Neural cell (in vitro differentiated cells): Measurements from ENCODE around the gene STAP2. TPM values are rescaled to one million over a fixed set of nuclear protein-coding genes. Genes with fewer than 3 reads are reported as not detected.

Source experiments
- H2AFZ ChIP-seq: fragments of 200-600, 300-800 bp; sonication (generic), shearing (Covaris generic); 2 replicates; pipeline ENCODE4 v1.6.0; 2014; ENCODE audit warnings: low read depth, mild to moderate bottlenecking, antibody characterized with exemption, low read length, moderate library complexity
- H3F3A ChIP-seq: fragments of 200-600 bp; shearing (Covaris generic); 2 replicates; pipeline ENCODE4 v1.6.1; 2016; ENCODE audit warnings: mild to moderate bottlenecking, moderate library complexity, mixed read lengths, antibody characterized with exemption, low read length; ENCODE audit not compliant: insufficient read depth, poor library complexity, severe bottlenecking
- H3K27ac ChIP-seq: fragments of 200-600, 300-800 bp; sonication (generic), shearing (Covaris generic); 2 replicates; pipeline ENCODE4 v1.5.1; 2014; ENCODE audit warnings: mild to moderate bottlenecking, low read length, moderate library complexity
- H3K27me3 ChIP-seq: fragments of 300-800, 200-600 bp; sonication (generic), shearing (Covaris generic); 2 replicates; pipeline ENCODE4 v1.6.0; 2014; ENCODE audit warnings: mild to moderate bottlenecking, low read depth, low read length, moderate library complexity; ENCODE audit not compliant: insufficient read depth
- H3K36me3 ChIP-seq: fragments of 300-800, 200-600 bp; sonication (generic), shearing (Covaris generic); 2 replicates; pipeline ENCODE4 v1.5.1; 2014; ENCODE audit warnings: mild to moderate bottlenecking, antibody characterized with exemption, low read length, moderate library complexity; ENCODE audit not compliant: insufficient read depth
- H3K4me2 ChIP-seq: fragments of 300-800, 200-600 bp; sonication (generic), shearing (Covaris generic); 2 replicates; pipeline ENCODE4 v1.6.0; 2014; ENCODE audit warnings: mild to moderate bottlenecking, low read length
- H3K4me3 ChIP-seq: fragments of 300-800, 200-600 bp; sonication (generic), shearing (Covaris generic); 2 replicates; pipeline ENCODE4 v1.5.1; 2014; ENCODE audit warnings: mild to moderate bottlenecking, low read length, moderate library complexity
- H3K79me2 ChIP-seq: fragments of 200-600 bp; shearing (Covaris generic); replicated peaks from 2 replicates; pipeline ENCODE4 v1.6.0; 2014; ENCODE audit warnings: mild to moderate bottlenecking, low read length, moderate library complexity; ENCODE audit not compliant: insufficient read depth
- H3K9ac ChIP-seq: fragments of 300-800, 200-600 bp; sonication (generic), shearing (Covaris generic); 2 replicates; pipeline ENCODE4 v1.6.1; 2016; ENCODE audit warnings: mild to moderate bottlenecking, low read length, mixed read lengths
- H3K9me2 ChIP-seq: fragments of 200-600 bp; shearing (Covaris generic); 2 replicates; pipeline ENCODE4 v1.6.1; 2016; ENCODE audit warnings: mild to moderate bottlenecking, low read length, mixed read lengths; ENCODE audit not compliant: insufficient read depth
- H3K9me3 ChIP-seq: fragments of 200-600, 300-800 bp; sonication (generic), shearing (Covaris generic); 2 replicates; pipeline ENCODE4 v1.6.1; 2016; ENCODE audit warnings: mild to moderate bottlenecking, mixed run types, low read length, moderate library complexity, mixed read lengths
- H4K20me1 ChIP-seq: fragments of 200-600 bp; shearing (Covaris generic); 2 replicates; pipeline ENCODE4 v1.6.1; 2016; ENCODE audit warnings: mild to moderate bottlenecking, mixed run types; ENCODE audit not compliant: insufficient read depth
- CTCF ChIP-seq: fragments of 450-650 bp; IDR thresholded peaks from 2 replicates; pipeline ENCODE4 v1.5.1; 2014; ENCODE audit warnings: antibody characterized with exemption, mild to moderate bottlenecking, moderate library complexity; ENCODE audit not compliant: poor library complexity, severe bottlenecking
- EP300 ChIP-seq: fragments of 450-650 bp; conservative IDR thresholded peaks from 2 replicates; pipeline ENCODE4 v1.6.1; 2014; ENCODE audit warnings: antibody characterized with exemption, mild to moderate bottlenecking, moderate library complexity; ENCODE audit not compliant: poor library complexity, severe bottlenecking
- EZH2 ChIP-seq: fragments of 200-600, 300-800 bp; shearing (Covaris generic), sonication (generic); IDR thresholded peaks from 2 replicates; pipeline ENCODE4 v1.6.1; 2014; ENCODE audit warnings: antibody characterized with exemption, low read length, borderline replicate concordance, mild to moderate bottlenecking; ENCODE audit not compliant: insufficient read depth, poor library complexity, severe bottlenecking
- MXI1 ChIP-seq: fragments of 450-650 bp; conservative IDR thresholded peaks from 2 replicates; pipeline ENCODE4 v1.6.1; 2014; ENCODE audit warnings: antibody characterized with exemption, mild to moderate bottlenecking; ENCODE audit not compliant: poor library complexity, severe bottlenecking
- POLR2AphosphoS5 ChIP-seq: IDR thresholded peaks from 2 replicates; pipeline ENCODE4 v1.6.1; 2012
- RAD21 ChIP-seq: fragments of 450-650 bp; conservative IDR thresholded peaks from 2 replicates; pipeline ENCODE4 v1.6.1; 2014; ENCODE audit warnings: antibody characterized with exemption, mild to moderate bottlenecking, moderate library complexity
- REST ChIP-seq: IDR thresholded peaks from 2 replicates; pipeline ENCODE4 v1.6.1; 2012; ENCODE audit warnings: borderline replicate concordance
- SMC3 ChIP-seq: fragments of 450-650 bp; conservative IDR thresholded peaks from 2 replicates; pipeline ENCODE4 v1.6.1; 2014; ENCODE audit warnings: antibody characterized with exemption, mild to moderate bottlenecking, moderate library complexity; ENCODE audit not compliant: poor library complexity
- TAF1 ChIP-seq: IDR thresholded peaks from 2 replicates; pipeline ENCODE4 v1.6.1; 2012; ENCODE audit warnings: low read depth
- polyA plus RNA-seq: library from polyadenylated mRNA; depleted of rRNA; stranded (reverse); fragments of >200 nt; gene quantifications from 2 replicates; pipeline ENCODE4 v1.2.3, GENCODE V29; 2014

Gene STAP2
- polyA plus RNA-seq, 1 donor from 2014 or later: 0.16 TPM

- H3F3A ChIP-seq: no peaks in the 10 kb centered on the region
- no peak overlapping the region for H3K4me2 ChIP-seq
- no peak overlapping the region for H3K4me3 ChIP-seq
- H3K9me2 ChIP-seq: no peaks in the 10 kb centered on the region
- H4K20me1 ChIP-seq: no peaks in the 10 kb centered on the region
- no peak overlapping the region for H3K27ac ChIP-seq
- no peaks in the 10 kb centered on the region for H3K36me3 ChIP-seq
- H3K27me3 ChIP-seq: no peaks in the 10 kb centered on the region
- no peaks in the 10 kb centered on the region for H3K79me2 ChIP-seq
- no peak overlapping the region for H3K9ac ChIP-seq
- no peaks in the 10 kb centered on the region for H3K9me3 ChIP-seq
- TF ChIP-seq SMC3 (no peak), TAF1 (no peak), CTCF (no peak), EP300 (no peak), POLR2AphosphoS5 (no peak), REST (no peak), EZH2 (no peak), RAD21 (no peak), MXI1 (no peak)
- H2AFZ ChIP-seq: no peak overlapping the region
These were observed 16.3 kb upstream of the STAP2 start for GRCh38 chr19:4354897-4355296.

- no peak for TF ChIP-seq EP300
- no peak for TF ChIP-seq TAF1
- no peak for TF ChIP-seq RAD21
- no peak for TF ChIP-seq CTCF
- TF ChIP-seq SMC3: no peak
- TF ChIP-seq EZH2: no peak
- no peak for TF ChIP-seq REST
- no peak for TF ChIP-seq MXI1
- no peak for TF ChIP-seq POLR2AphosphoS5
- H4K20me1 ChIP-seq: no peaks in the 10 kb centered on the region
- no peak overlapping the region for H2AFZ ChIP-seq
- no peaks in the 10 kb centered on the region for H3F3A ChIP-seq
- no peak overlapping the region for H3K4me2 ChIP-seq
- H3K27me3 ChIP-seq: no peaks in the 10 kb centered on the region
- H3K4me3 ChIP-seq: no peak overlapping the region
- no peak overlapping the region for H3K27ac ChIP-seq
- H3K36me3 ChIP-seq: no peaks in the 10 kb centered on the region
- no peaks in the 10 kb centered on the region for H3K79me2 ChIP-seq
- H3K9me2 ChIP-seq: no peaks in the 10 kb centered on the region
- no peaks in the 10 kb centered on the region for H3K9me3 ChIP-seq
- H3K9ac ChIP-seq: no peak overlapping the region
These were observed 15.7 kb upstream of the STAP2 start for GRCh38 chr19:4354282-4354681.
